ENCODE data around the gene HDX. TPM values are rescaled to one million over a fixed set of nuclear protein-coding genes. Genes with fewer than 3 reads are reported as not detected.

The HDX gene
- total RNA-seq, 1 experiment from 2014 or later, result 5.3 TPM

- H3K36me3 ChIP-seq (ENCODE audit: control insufficient read depth, insufficient read depth, low read length), result no peaks in the 10 kb centered on the region
- no peaks in the 10 kb centered on the region for H3K4me1 ChIP-seq (ENCODE audit: control insufficient read depth, insufficient read depth, low read length)
- TF ChIP-seq REST (IDR thresholded peaks at IDR 0.05; ENCODE audit: insufficient read depth in 1 of 2, low read depth in 2 of 2, low read length in 1 of 2) (no peak), CTCF (IDR thresholded peaks at IDR 0.05) (no peak), POLR2AphosphoS5 (IDR thresholded peaks at IDR 0.05; ENCODE audit: low read depth, low read length) (no peak), TCF7L2 (IDR thresholded peaks at IDR 0.05; ENCODE audit: low read depth, low read length) (no peak), SIN3A (IDR thresholded peaks at IDR 0.05; ENCODE audit: borderline replicate concordance, insufficient read depth, low read depth, low read length) (no peak)
- ChIA-PET POLR2A (no interaction called here), CTCF (no interaction called here)
- H3K9me3 ChIP-seq (ENCODE audit: control insufficient read depth, insufficient read depth, low read depth, low read length), result no peaks in the 10 kb centered on the region
- intact Hi-C loops (cut with micrococcal nuclease; ENCODE audit: unreplicated experiment) (no loop called here), in situ Hi-C loops (cut with HindIII; ENCODE audit: low pct_unique_long_range_greater_than_20kb, low sequenced_read_pairs) (no loop called here)
- no peak for ATAC-seq
- H3K27me3 ChIP-seq (ENCODE audit: control insufficient read depth, insufficient read depth, low read length), result no peaks in the 10 kb centered on the region
- DNase-seq (ENCODE audit: low read depth, low spot score), result no peak
- no peak overlapping the region for H3K4me3 ChIP-seq (ENCODE audit: low read depth in 2 of 2, low read length in 2 of 2)
- no TSS peak for BruUV-seq (replicated peaks)
- H3K27ac ChIP-seq (ENCODE audit: low read length), result no peak overlapping the region
Observed at GRCh38 chrX:84488426-84488825, 13.8 kb downstream of the HDX start.

DNA sequence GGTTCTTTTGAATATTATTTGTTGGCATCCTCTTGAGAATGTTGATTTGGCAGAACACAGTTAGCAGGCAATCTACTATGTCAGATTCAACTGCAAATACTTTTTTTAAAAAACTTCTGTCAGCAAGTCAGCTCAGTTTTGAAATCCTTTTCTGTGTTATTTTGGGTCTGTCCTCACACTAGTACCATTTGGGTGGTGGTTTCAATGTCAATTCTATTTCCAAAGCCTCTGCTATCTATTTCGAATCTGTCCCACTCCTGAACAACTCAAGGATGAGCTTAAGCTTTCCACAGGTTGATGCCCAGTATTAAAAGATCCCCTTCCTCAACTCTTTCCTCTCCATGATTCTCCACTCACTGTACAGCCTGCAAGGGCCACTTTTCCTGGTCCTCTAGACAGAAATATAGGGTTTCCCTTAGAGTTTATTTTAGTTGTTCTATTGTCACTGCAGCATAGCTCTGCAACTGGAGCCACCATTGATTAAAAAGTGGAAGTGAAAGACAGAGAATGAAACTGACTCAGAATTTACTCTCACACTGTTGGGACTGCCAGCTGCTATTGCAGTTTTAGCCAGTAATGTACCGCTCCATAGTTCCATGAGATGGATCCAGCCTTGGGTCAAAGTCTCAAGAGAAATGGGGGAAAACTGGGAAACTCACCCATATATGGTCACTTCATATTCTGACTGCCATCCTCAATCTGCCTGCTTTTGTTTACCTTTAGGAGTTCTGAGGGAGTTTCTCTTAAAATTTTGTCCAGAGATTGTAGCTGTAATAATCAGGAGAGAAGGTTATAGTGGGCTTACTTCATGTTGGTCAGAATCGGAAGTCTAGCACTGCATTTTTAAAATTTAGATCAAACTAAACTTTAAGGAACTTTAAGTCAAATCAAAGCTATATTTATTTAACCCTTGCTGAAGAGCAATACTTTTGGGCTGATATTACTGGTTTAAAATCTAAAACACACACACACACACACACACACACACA, 14.6 kb downstream of the HDX start:
- in situ Hi-C loops (cut with HindIII; ENCODE audit: low pct_unique_long_range_greater_than_20kb, low sequenced_read_pairs) (no loop called here), intact Hi-C loops (cut with micrococcal nuclease; ENCODE audit: unreplicated experiment) (no loop called here)
- TF ChIP-seq CTCF (IDR thresholded peaks at IDR 0.05) (no peak), POLR2AphosphoS5 (IDR thresholded peaks at IDR 0.05; ENCODE audit: low read depth, low read length) (no peak), REST (IDR thresholded peaks at IDR 0.05; ENCODE audit: insufficient read depth in 1 of 2, low read depth in 2 of 2, low read length in 1 of 2) (no peak), SIN3A (IDR thresholded peaks at IDR 0.05; ENCODE audit: borderline replicate concordance, insufficient read depth, low read depth, low read length) (no peak), TCF7L2 (IDR thresholded peaks at IDR 0.05; ENCODE audit: low read depth, low read length) (no peak)
- Histone ChIP-seq H3K36me3 (ENCODE audit: control insufficient read depth, insufficient read depth, low read length) (no peaks in the 10 kb centered on the region), H3K4me3 (ENCODE audit: low read depth in 2 of 2, low read length in 2 of 2) (no peak overlapping the region), H3K27ac (ENCODE audit: low read length) (no peak overlapping the region), H3K27me3 (ENCODE audit: control insufficient read depth, insufficient read depth, low read length) (no peaks in the 10 kb centered on the region), H3K9me3 (ENCODE audit: control insufficient read depth, insufficient read depth, low read depth, low read length) (no peaks in the 10 kb centered on the region), H3K4me1 (ENCODE audit: control insufficient read depth, insufficient read depth, low read length) (no peaks in the 10 kb centered on the region)
- ChIA-PET POLR2A (no interaction called here), CTCF (no interaction called here)
- ATAC-seq (no peak), DNase-seq (ENCODE audit: low read depth, low spot score) (no peak)
- no TSS peak for BruUV-seq (replicated peaks)

Data from Panc1 (cell line).